Liver (tissue), 3 donors: ENCODE data around the gene GPR176.

Source experiments
- ATF3 ChIP-seq: IDR thresholded peaks from 2 replicates; pipeline ENCODE4 v1.6.1; 2016; ENCODE audit warnings: antibody characterized with exemption
- CTCF ChIP-seq: fragments of 150-350 bp; IDR thresholded peaks from 2 replicates; pipeline ENCODE4 v1.5.1; 2017; ENCODE audit warnings: improper control_type of control experiment, low read depth, low read length; ENCODE audit not compliant: missing input control
- EGR1 ChIP-seq, 2 donors: IDR thresholded peaks; 2 replicates each; pipeline ENCODE4 v1.6.1; 2016 to 2018; ENCODE audit warnings: antibody characterized with exemption in 2 of 2, low read depth in 2 of 2
- FOXA2 ChIP-seq: IDR thresholded peaks from 2 replicates; pipeline ENCODE4 v1.6.1; 2016; ENCODE audit warnings: antibody characterized with exemption
- GABPA ChIP-seq, 2 donors: IDR thresholded peaks in 1 of 2; conservative IDR thresholded peaks in 1 of 2; 2 replicates each; pipeline ENCODE4 v1.6.1; 2016; ENCODE audit warnings: antibody characterized with exemption in 2 of 2, mild to moderate bottlenecking in 1 of 2, moderate library complexity in 1 of 2
- MAX ChIP-seq: IDR thresholded peaks from 2 replicates; pipeline ENCODE4 v1.6.1; 2016; ENCODE audit warnings: antibody characterized with exemption
- RAD21 ChIP-seq, 2 donors: IDR thresholded peaks; 2 replicates each; pipeline ENCODE4 v1.6.1; 2016; ENCODE audit warnings: antibody characterized with exemption in 2 of 2, mild to moderate bottlenecking in 2 of 2
- REST ChIP-seq: IDR thresholded peaks from 2 replicates; pipeline ENCODE4 v1.6.1; 2016; ENCODE audit warnings: antibody characterized with exemption, mild to moderate bottlenecking
- TAF1 ChIP-seq: conservative IDR thresholded peaks from 2 replicates; pipeline ENCODE4 v1.6.1; 2016; ENCODE audit warnings: antibody characterized with exemption, mild to moderate bottlenecking
- YY1 ChIP-seq: IDR thresholded peaks from 2 replicates; pipeline ENCODE4 v1.6.1; 2016; ENCODE audit warnings: antibody characterized with exemption, mild to moderate bottlenecking
- ZBTB33 ChIP-seq: IDR thresholded peaks from 2 replicates; pipeline ENCODE4 v1.6.1; 2016; ENCODE audit warnings: antibody characterized with exemption
- donor health status: healthy.
- donor health status: healthy.

GRCh38 chr15:39830166-39830565, 89.9 kb downstream of the GPR176 start:
- no peak for TF ChIP-seq CTCF
- TF ChIP-seq MAX: no peak
- no peak for TF ChIP-seq ZBTB33
- no peak for TF ChIP-seq TAF1
- TF ChIP-seq RAD21 (IDR thresholded peaks at IDR 0.05): no peak
- TF ChIP-seq FOXA2: no peak
- TF ChIP-seq REST: no peak
- TF ChIP-seq ATF3: no peak
- TF ChIP-seq GABPA (IDR thresholded peaks at IDR 0.05 in 1 of 2, conservative IDR thresholded peaks at IDR 0.05 in 1 of 2): no peak
- no peak for TF ChIP-seq EGR1 (IDR thresholded peaks at IDR 0.05; ENCODE audit: low read depth in 2 of 2)
- no peak for TF ChIP-seq YY1
